ENCODE measurements around the gene GALNT2. TPM values are rescaled to one million over a fixed set of nuclear protein-coding genes. Genes with fewer than 3 reads are reported as not detected.

The GALNT2 gene
- total and polyA plus RNA-seq, 2 of the 13 experiments (the other 11 are each of a cell fraction or from before 2014, with no cell fraction given): 39.3 to 39.6 TPM

DNA sequence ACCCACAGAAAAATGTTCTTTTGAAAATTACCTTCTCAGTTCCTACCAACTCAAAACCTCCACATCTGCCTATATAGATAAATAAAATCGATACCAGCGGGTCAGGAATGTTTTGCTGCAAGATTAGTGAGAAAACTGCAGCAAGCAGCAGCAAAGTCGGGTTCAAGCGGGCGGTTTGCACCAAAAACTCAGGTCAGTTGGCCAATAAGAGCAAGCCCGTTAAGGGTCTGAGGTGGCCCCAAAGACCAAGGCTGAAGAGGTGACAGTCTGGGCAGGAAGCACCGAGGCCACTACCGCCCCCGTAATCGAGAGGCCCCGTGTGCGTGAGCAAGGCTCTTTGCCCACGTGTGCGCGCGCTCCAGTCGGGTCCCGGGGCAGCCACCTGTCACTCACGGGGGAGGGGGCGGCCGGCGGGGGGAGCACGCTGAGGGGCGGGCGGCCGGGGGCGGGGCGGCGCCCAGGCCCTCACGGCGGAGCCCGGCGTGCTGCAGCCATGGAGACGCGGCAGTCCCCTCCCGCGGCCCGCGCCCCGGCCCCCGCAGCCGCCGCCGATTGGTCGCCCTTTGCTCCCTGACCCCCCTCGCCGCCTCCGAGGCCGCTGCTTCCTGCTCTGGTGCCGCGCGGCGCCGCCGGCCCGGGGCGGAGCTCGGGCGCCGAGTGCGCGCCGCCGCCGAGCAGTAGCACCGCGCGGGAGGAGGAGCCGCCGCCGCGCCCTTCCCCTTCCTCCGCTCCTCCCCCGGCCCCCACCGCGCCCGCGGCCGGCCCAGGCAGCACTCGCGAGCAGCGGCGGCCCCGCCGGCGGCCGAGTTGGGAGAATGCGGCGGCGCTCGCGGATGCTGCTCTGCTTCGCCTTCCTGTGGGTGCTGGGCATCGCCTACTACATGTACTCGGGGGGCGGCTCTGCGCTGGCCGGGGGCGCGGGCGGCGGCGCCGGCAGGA is at the start of gene GALNT2 (continued):
- TF ChIP-seq SALL2 (CRISPR knock-in tag; IDR thresholded peaks at IDR 0.05): no peak
- TF ChIP-seq ZNF674 (CRISPR knock-in tag; IDR thresholded peaks at IDR 0.05; ENCODE audit: low read depth): 0 out of 2 replicates have a peak, but pooled peaks have one; percentile 16
- TF ChIP-seq, protein P1, sequence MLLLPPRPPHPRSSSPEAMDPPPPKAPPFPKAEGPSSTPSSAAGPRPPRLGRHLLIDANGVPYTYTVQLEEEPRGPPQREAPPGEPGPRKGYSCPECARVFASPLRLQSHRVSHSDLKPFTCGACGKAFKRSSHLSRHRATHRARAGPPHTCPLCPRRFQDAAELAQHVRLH (CRISPR knock-in tag; IDR thresholded peaks at IDR 0.05; ENCODE audit: borderline replicate concordance, low read depth): no peak
- TF ChIP-seq NFE2 (CRISPR knock-in tag; IDR thresholded peaks at IDR 0.05): no peak
- 0 out of 2 replicates have a peak, but pooled peaks have one; percentile 39 for TF ChIP-seq DPF2 (CRISPR knock-in tag; IDR thresholded peaks at IDR 0.05; ENCODE audit: borderline replicate concordance, low read depth)
- TF ChIP-seq, protein P2, sequence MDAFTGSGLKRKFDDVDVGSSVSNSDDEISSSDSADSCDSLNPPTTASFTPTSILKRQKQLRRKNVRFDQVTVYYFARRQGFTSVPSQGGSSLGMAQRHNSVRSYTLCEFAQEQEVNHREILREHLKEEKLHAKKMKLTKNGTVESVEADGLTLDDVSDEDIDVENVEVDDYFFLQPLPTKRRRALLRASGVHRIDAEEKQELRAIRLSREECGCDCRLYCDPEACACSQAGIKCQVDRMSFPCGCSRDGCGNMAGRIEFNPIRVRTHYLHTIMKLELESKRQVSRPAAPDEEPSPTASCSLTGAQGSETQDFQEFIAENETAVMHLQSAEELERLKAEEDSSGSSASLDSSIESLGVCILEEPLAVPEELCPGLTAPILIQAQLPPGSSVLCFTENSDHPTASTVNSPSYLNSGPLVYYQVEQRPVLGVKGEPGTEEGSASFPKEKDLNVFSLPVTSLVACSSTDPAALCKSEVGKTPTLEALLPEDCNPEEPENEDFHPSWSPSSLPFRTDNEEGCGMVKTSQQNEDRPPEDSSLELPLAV (CRISPR knock-in tag; conservative IDR thresholded peaks at IDR 0.05; ENCODE audit: low read depth): no peak; the same call in 1 of the 2 replicates
- no peak for TF ChIP-seq CEBPB (IDR thresholded peaks at IDR 0.05; ENCODE audit: borderline replicate concordance, low read depth, low read length)
- TF ChIP-seq, protein P3, sequence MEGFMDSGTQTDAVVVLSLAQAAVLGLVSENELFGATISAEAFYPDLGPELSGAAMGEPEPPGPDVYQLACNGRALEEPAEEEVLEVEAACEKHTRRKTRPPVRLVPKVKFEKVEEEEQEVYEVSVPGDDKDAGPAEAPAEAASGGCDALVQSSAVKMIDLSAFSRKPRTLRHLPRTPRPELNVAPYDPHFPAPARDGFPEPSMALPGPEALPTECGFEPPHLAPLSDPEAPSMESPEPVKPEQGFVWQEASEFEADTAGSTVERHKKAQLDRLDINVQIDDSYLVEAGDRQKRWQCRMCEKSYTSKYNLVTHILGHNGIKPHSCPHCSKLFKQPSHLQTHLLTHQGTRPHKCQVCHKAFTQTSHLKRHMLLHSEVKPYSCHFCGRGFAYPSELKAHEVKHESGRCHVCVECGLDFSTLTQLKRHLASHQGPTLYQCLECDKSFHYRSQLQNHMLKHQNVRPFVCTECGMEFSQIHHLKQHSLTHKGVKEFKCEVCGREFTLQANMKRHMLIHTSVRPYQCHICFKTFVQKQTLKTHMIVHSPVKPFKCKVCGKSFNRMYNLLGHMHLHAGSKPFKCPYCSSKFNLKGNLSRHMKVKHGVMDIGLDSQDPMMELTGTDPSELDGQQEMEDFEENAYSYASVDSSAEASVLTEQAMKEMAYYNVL (CRISPR knock-in tag; IDR thresholded peaks at IDR 0.05; ENCODE audit: borderline replicate concordance): no peak
- TF ChIP-seq, protein P4, sequence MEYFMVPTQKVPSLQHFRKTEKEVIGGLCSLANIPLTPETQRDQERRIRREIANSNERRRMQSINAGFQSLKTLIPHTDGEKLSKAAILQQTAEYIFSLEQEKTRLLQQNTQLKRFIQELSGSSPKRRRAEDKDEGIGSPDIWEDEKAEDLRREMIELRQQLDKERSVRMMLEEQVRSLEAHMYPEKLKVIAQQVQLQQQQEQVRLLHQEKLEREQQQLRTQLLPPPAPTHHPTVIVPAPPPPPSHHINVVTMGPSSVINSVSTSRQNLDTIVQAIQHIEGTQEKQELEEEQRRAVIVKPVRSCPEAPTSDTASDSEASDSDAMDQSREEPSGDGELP (IDR thresholded peaks at IDR 0.05; ENCODE audit: borderline replicate concordance, low read depth): peak; percentile 30; the same call in 1 of the 2 replicates
- TF ChIP-seq SPEN (CRISPR knock-in tag; IDR thresholded peaks at IDR 0.05; ENCODE audit: low read depth): peak; percentile 39
- TF ChIP-seq ZNF781 (CRISPR knock-in tag; IDR thresholded peaks at IDR 0.05; ENCODE audit: borderline replicate concordance, not compliant biosample characterization): no peak
- peak; percentile 45; the same call in 1 of the 2 replicates for TF ChIP-seq ZSCAN20 (CRISPR knock-in tag; IDR thresholded peaks at IDR 0.05; ENCODE audit: borderline replicate concordance)
- no peak for TF ChIP-seq ZNF451 (CRISPR knock-in tag; IDR thresholded peaks at IDR 0.05)
- no peak for TF ChIP-seq ZNF703 (CRISPR knock-in tag; IDR thresholded peaks at IDR 0.05; ENCODE audit: borderline replicate concordance)
- no peak for TF ChIP-seq MBD4 (IDR thresholded peaks at IDR 0.05; ENCODE audit: borderline replicate concordance, low read length)
- TF ChIP-seq REL (CRISPR knock-in tag; conservative IDR thresholded peaks at IDR 0.05): no peak
- TF ChIP-seq, protein P5, sequence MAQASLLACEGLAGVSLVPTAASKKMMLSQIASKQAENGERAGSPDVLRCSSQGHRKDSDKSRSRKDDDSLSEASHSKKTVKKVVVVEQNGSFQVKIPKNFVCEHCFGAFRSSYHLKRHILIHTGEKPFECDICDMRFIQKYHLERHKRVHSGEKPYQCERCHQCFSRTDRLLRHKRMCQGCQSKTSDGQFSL (CRISPR knock-in tag; IDR thresholded peaks at IDR 0.05): no peak
- peak; percentile 7; the same call in 1 of the 2 replicates for TF ChIP-seq STAG1 (CRISPR knock-in tag; IDR thresholded peaks at IDR 0.05)
- TF ChIP-seq DNMT3B (CRISPR knock-in tag; conservative IDR thresholded peaks at IDR 0.05): no peak
- no peak for TF ChIP-seq JDP2 (CRISPR knock-in tag; IDR thresholded peaks at IDR 0.05; ENCODE audit: borderline replicate concordance)
- TF ChIP-seq NR2F1 (CRISPR knock-in tag; IDR thresholded peaks at IDR 0.05): no peak
- TF ChIP-seq ZNF556 (CRISPR knock-in tag; IDR thresholded peaks at IDR 0.05; ENCODE audit: borderline replicate concordance): no peak
- peak; percentile 52 for TF ChIP-seq HNRNPK (IDR thresholded peaks at IDR 0.05; ENCODE audit: low read depth, low read length, poor library complexity, severe bottlenecking)

Data from HepG2 (cell line).